ENCODE data around the gene UBAP2L. TPM values are rescaled to one million over a fixed set of nuclear protein-coding genes. Genes with fewer than 3 reads are reported as not detected.
"Not testable (repeated sequence)": the region's sequence is repeated elsewhere in the genome, so short reads cannot be mapped to it uniquely, and the experiment has no call there.

The UBAP2L gene
- total and polyA plus RNA-seq, 2 donors (not counting 1 experiment from before 2014, with no cell fraction given): 51.9 to 180 TPM

GRCh38 chr1:154313066-154313356 is 92.3 kb downstream of the UBAP2L start:
- H2AFZ ChIP-seq (ENCODE audit: low read length): no peak overlapping the region
- no peak overlapping the region for H3K4me2 ChIP-seq (ENCODE audit: extremely low read depth, insufficient read depth, low read length)
- H3K9me3 ChIP-seq (ENCODE audit: control insufficient read depth, insufficient read depth, low read depth, low read length): no peaks in the 10 kb centered on the region
- H3K36me3 ChIP-seq (ENCODE audit: control insufficient read depth, insufficient read depth, low read length): no peaks in the 10 kb centered on the region
- no peak overlapping the region for H3K27ac ChIP-seq (ENCODE audit: insufficient read depth, low read length)
- H3K4me1 ChIP-seq (ENCODE audit: control insufficient read depth, extremely low read depth, insufficient read depth, low read length): no peaks in the 10 kb centered on the region
- H3K79me2 ChIP-seq (ENCODE audit: control insufficient read depth, insufficient read depth, low read length): no peaks in the 10 kb centered on the region
- H3K4me3 ChIP-seq (replicated peaks in 1 of 4; ENCODE audit: control extremely low read depth in 1 of 4, insufficient read depth in 1 of 4, low read depth in 3 of 4, low read length in 4 of 4): no peak overlapping the region
- no peak for DNase-seq (ENCODE audit: low read depth in 2 of 2)
- no peak overlapping the region for H3K9ac ChIP-seq (ENCODE audit: insufficient read depth, low read length)
- no peaks in the 10 kb centered on the region for H3K27me3 ChIP-seq (ENCODE audit: control insufficient read depth, insufficient read depth, low read length)
- TF ChIP-seq CTCF (conservative IDR thresholded peaks at IDR 0.05 in 1 of 2, IDR thresholded peaks at IDR 0.05 in 1 of 2; ENCODE audit: low read depth in 1 of 2, low read length in 2 of 2): no peak
- TF ChIP-seq EZH2 (IDR thresholded peaks at IDR 0.05; ENCODE audit: low read length, missing control alignments): no peak
- H4K20me1 ChIP-seq (ENCODE audit: control insufficient read depth, extremely low read depth, insufficient read depth, low read length): no peaks in the 10 kb centered on the region

GRCh38 chr1:154314226-154314625 is 93.5 kb downstream of the UBAP2L start:
- not testable (repeated sequence) for H3K4me1 ChIP-seq (ENCODE audit: control insufficient read depth, extremely low read depth, insufficient read depth, low read length); H3K36me3 ChIP-seq (ENCODE audit: control insufficient read depth, insufficient read depth, low read length)

GRCh38 chr1:154316704-154317103 is 95.9 kb downstream of the UBAP2L start:
- Histone ChIP-seq H4K20me1 (ENCODE audit: control insufficient read depth, extremely low read depth, insufficient read depth, low read length) (no peaks in the 10 kb centered on the region), H3K4me1 (ENCODE audit: control insufficient read depth, extremely low read depth, insufficient read depth, low read length) (no peaks in the 10 kb centered on the region), H3K27me3 (ENCODE audit: control insufficient read depth, insufficient read depth, low read length) (no peaks in the 10 kb centered on the region), H3K27ac (ENCODE audit: insufficient read depth, low read length) (no peak overlapping the region), H3K4me3 (replicated peaks in 1 of 4; ENCODE audit: control extremely low read depth in 1 of 4, insufficient read depth in 1 of 4, low read depth in 3 of 4, low read length in 4 of 4) (no peak overlapping the region), H3K79me2 (ENCODE audit: control insufficient read depth, insufficient read depth, low read length) (no peaks in the 10 kb centered on the region), H3K9ac (ENCODE audit: insufficient read depth, low read length) (no peak overlapping the region), H3K36me3 (ENCODE audit: control insufficient read depth, insufficient read depth, low read length) (no peaks in the 10 kb centered on the region), H3K9me3 (ENCODE audit: control insufficient read depth, insufficient read depth, low read depth, low read length) (no peaks in the 10 kb centered on the region), H2AFZ (ENCODE audit: low read length) (no peak overlapping the region), H3K4me2 (ENCODE audit: extremely low read depth, insufficient read depth, low read length) (no peak overlapping the region)
- no peak for TF ChIP-seq EZH2 (IDR thresholded peaks at IDR 0.05; ENCODE audit: low read length, missing control alignments)
- no peak for TF ChIP-seq CTCF (conservative IDR thresholded peaks at IDR 0.05 in 1 of 2, IDR thresholded peaks at IDR 0.05 in 1 of 2; ENCODE audit: low read depth in 1 of 2, low read length in 2 of 2)
- DNase-seq (ENCODE audit: low read depth in 2 of 2): no peak

More at GRCh38 chr1:154314226-154314625, 93.5 kb downstream of the UBAP2L start:
- H4K20me1 ChIP-seq (ENCODE audit: control insufficient read depth, extremely low read depth, insufficient read depth, low read length); H3K4me2 ChIP-seq (ENCODE audit: extremely low read depth, insufficient read depth, low read length); H3K4me3 ChIP-seq (replicated peaks in 1 of 4; ENCODE audit: control extremely low read depth in 1 of 4, insufficient read depth in 1 of 4, low read depth in 3 of 4, low read length in 4 of 4); H3K27me3 ChIP-seq (ENCODE audit: control insufficient read depth, insufficient read depth, low read length); H3K9ac ChIP-seq (ENCODE audit: insufficient read depth, low read length); H3K27ac ChIP-seq (ENCODE audit: insufficient read depth, low read length); DNase-seq (ENCODE audit: low read depth in 2 of 2); H3K9me3 ChIP-seq (ENCODE audit: control insufficient read depth, insufficient read depth, low read depth, low read length); H2AFZ ChIP-seq (ENCODE audit: low read length); H3K79me2 ChIP-seq (ENCODE audit: control insufficient read depth, insufficient read depth, low read length): not testable (repeated sequence)
